Hematopoietic multipotent progenitor cell treated with erythropoietin and hydrocortisone succinate and interleukin-3 and kit ligand, for 8 days (in vitro differentiated cells): ENCODE measurements around the gene ZDHHC5.
"Not testable (repeated sequence)": the region's sequence is repeated elsewhere in the genome, so short reads cannot be mapped to it uniquely, and the experiment has no call there.

Experiments used
- DNase-seq: peaks from one replicate; pipeline ENCODE4 v3.0.0-alpha.2; 2015

ZDHHC5 gene

DNA sequence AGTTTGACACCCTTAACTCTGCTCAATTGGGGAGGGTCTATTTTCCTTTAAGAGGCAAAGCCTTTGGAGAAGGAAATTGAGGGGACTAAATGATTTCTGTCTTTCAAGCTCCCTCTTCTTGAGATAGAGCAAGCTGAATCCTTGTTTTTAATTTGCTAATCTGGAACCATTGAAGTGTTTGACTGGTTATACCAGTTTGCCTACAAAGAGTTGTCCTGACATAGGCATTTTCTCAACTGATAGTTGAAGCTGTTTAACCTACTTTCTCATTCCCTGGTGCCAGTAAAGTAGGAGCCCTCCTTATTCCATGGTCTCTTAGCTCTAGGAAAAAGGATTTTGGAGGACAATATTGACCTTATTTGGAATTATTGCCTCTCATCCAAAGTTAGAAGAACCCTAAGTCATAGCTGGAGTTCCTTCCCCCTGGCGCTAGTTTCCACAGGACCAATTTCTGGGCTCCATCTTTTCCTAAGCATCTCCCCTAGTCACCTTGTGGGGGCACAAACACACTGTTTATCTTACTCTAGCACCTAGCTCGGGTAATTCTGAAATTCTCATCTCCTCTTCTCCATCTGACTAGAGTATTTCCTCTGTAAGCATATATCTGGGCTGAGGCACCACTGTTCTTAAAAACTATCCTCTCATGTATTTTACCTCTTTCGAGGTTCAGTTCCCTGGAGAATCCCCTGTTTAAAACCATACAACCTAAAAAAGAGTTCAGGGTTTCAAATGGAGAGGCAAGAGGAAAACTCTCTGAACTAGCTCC, 7.4 kb downstream of the ZDHHC5 start:
- DNase-seq: no peak

DNA sequence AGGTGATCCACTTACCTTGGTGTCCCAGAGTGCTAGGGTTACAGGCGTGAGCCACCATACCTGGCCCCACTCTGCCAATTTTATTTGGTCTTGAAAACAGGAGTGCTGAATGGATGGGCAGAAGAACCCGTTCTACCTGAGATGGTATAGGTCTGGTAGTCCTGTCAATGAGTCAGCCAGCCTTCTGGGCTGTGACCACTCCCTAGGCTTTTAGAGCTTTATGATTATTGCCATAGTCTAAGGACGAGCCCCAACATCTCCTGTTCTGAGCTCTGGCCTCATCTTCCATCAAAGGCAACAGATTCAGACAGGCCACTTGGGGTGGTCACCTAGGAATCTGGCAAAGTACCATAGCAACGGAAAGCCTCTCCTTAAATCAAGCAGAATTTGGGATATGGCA, 11.5 kb downstream of the ZDHHC5 start:
- DNase-seq: no peak

DNA sequence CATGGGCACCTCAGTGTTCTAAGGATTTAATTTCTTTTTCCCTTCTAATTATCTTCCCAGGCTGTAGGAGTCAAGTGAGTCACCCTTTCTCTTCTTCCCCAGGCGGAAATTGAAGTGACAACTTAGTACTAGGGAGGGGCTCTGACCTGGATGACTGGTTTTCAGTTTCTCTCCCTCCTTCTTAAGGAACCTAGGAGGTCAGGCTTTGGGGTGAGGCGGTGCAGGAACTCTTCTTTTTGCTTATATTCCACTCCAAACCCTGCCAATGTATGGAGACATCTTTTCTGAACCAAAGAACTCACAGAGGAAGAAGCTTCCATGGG, 12.6 kb downstream of the ZDHHC5 start:
- DNase-seq: no peak

DNA sequence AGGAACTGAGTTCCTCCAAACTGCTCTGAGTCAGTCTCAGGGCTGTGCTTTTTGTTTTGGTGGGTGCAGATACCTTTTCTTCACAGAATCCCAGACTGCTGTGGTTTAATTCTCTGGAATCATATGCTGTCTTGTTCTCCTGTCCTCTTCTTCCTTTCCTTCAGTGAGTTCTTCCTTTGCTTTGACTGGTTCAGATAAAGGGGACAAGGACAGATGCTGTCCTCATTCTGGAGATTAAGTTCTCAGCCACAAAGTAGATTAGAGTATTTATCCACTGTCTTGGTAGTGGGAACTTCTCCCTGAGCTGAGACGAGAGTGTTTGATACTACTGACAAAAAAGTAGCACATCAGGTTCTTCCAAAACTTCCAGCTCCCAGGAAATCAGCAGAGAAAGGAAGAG, 13.3 kb downstream of the ZDHHC5 start:
- DNase-seq: peak; percentile 51

DNA sequence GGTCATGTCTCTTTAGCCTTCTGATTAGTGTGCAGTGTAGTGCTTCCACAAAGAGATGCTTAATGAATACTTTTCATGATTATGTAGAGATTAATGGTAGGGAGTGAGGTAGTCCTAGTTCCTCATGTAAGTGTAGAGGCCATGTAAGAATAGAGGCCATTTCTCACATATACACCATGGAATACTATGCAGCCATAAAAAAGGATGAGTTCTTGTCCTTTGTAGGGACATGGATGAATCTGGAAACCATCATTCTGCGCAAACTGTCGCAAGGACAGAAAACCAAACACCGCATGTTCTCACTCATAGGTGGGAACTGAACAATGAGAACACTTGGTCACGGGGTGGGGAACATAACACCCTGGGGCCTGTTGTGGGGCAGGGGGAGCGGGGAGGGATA, 22.6 kb downstream of the ZDHHC5 start:
- not testable (repeated sequence) for DNase-seq

DNA sequence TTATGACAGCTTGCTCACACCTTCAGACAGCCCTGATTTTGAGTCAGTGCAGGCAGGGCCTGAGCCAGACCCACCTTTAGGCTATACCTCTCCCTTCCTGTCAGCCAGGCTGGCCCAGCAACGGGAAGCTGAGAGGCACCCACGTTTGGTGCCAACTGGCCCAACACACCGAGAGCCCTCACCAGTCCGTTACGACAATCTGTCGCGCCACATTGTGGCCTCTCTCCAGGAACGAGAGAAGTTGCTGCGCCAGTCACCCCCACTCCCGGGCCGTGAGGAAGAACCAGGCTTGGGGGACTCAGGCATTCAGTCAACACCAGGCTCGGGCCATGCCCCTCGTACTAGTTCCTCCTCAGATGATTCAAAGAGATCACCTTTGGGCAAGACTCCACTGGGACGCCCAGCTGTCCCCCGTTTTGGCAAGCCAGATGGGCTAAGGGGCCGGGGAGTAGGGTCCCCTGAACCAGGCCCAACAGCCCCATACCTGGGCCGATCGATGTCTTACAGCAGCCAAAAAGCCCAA, 31.0 kb downstream of the ZDHHC5 start:
- no peak for DNase-seq

DNA sequence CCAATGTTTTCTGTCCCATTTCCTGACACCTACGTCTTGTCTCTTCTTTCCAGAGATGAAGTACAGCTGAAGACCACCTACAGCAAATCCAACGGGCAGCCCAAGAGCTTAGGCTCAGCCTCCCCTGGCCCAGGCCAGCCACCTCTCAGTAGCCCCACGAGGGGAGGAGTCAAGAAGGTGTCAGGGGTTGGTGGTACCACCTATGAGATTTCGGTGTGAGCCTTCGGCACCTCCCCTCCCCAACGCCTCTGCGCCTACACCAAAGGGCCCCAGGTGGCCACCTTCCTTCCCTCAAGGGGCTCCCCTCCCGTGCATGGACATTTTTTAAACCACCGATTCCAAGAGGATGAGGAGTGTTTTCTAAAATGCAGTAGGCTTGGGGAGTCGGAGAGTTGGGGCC, 31.9 kb downstream of the ZDHHC5 start:
- DNase-seq: no peak

DNA sequence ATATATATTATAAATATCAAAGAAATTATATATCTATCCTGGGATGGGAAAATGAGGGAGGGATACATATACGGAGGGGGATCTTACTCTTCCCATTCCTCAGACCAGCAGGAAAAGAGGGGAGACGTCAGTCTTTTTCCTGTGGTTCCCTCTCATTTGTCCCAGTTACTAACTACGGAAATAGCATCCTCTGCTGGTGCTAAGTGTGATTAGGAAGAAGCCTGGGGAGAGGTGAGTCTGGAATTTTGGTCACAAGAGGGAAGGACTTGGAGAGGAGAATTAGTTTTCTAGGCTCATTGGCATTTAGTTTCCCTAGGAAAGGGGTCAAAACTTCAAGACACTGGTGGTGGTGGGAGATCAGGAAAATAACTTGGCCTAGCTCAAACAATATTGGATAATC, 32.5 kb downstream of the ZDHHC5 start:
- no peak for DNase-seq

DNA sequence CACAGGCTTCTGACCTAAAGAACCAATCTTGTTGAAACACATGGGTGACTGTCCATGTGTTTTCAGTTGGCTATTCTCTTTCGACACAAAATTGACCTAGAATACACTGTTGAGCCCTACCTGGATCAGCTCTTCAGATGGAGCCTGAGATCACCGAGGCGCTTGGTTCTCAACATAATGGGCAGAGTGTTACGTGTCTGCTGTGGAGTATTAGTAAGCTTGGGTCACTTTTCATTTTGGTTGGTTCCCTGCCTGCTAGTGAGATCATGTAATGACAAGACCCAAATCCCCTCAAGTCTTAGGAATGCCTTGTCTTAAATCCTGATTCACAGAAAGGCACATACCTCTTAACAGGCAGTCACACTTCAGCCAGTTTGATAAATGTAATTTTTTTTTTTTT, 35.4 kb downstream of the ZDHHC5 start:
- no peak for DNase-seq

DNA sequence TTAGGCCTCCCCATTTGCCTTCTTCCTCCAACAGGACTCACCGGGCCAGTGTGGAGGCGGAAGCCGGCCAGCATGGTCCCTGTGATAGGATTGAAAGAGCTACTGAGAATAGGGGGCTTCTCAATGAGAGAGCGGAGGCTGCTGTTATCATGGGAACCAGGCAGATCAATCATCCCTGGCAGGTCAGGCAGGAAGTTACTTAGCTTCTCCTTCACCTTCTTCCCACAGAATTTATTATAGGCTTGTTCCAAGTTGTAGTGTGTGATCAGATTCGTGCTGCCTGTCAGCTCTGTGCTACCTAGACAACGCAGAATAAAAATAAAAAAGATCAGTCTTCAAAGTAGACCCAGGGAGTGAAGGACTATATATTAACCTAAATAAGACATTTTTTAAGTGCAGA, 37.0 kb downstream of the ZDHHC5 start:
- no peak for DNase-seq

DNA sequence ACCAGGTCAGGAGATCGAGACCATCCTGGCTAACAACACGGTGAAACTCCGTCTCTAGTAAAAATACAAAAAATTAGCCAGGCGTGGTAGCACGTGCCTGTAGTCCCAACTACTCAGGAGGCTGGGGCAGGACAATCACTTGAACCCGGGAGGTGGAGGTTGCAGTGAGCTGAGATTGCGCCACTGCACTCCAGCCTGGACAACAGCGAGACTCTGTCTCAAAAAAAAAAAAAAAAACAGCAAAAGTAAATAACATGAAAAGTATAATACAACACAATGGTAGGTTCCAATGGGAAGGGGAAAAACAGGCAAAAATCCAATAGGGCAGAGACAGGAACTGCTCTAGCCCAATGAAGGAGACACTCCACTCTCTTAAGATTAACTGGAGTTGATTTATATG, 37.5 kb downstream of the ZDHHC5 start:
- DNase-seq: not testable (repeated sequence)

DNA sequence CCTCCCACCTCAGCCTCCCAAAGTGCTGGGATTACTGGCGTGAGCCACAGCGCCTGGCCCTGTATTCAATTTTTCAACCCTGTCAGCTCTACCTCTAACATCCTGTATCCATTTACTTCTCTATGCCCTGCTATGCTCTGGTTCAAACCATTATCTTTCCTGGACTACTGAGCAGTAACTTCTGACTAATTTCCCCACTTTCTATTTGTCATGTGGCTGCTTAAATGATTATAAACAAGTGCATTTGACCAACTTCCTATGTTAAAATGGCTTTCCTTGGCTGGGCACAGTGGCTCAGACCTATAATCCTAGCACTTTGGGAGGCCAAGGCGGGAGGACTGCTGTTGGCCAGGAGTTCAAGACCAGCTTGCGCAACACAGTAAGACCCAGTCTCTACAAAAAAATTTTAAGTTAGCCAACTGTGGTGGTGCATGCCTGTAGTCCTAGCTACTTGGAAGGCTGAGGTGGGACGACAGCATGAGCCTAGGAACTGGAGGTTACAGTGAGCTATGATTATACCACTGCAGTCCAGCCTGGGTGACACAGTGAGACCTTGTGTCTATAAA, 42.0 kb downstream of the ZDHHC5 start:
- no peak for DNase-seq

DNA sequence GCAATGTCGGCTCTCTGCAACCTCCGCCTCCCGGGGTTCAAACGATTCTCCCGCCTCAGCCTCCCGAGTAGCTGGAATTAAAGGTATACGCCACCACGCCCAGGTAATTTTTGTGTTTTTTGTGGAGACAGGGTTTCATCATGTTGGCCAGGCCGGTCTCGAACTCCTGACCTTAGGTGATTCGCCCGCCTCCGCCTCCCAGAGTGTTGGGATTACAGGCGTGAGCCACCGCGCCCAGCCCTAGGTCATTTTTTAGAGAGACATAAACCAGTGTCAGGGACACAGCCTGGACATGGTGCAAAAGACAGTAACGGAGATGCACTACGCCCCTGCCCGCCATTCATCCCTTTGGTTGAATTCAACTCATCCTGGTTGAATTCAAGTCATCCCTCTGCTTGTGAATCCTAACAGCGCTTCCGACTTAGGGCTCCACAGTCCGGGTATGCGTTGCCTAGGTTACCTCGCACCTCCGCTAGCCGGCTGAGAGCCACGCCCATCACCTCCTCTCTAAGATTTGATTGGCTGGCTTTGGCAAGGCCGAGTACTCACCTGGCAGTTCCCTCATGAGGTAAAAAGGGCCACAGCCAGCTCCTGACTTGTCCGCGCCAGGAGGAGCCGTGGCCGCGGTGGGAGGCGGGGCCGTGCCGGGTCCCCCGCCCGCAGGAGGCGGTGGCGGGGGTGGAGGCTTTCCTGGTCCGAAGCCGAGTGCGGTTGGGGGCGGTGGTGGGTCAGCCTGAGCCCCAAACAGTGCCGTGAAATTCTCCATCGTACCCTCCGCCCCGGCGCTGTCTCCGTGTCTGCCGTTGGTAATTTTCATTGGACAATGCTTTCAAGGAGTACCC, 43.7 kb downstream of the ZDHHC5 start, which contains the start of gene MED19:
Gene MED19 (minus strand): TSS at position 802 of the 842 bp plus-strand sequence. CDS start 36 bp downstream, at position 766.
- DNase-seq: peak; percentile 86

DNA sequence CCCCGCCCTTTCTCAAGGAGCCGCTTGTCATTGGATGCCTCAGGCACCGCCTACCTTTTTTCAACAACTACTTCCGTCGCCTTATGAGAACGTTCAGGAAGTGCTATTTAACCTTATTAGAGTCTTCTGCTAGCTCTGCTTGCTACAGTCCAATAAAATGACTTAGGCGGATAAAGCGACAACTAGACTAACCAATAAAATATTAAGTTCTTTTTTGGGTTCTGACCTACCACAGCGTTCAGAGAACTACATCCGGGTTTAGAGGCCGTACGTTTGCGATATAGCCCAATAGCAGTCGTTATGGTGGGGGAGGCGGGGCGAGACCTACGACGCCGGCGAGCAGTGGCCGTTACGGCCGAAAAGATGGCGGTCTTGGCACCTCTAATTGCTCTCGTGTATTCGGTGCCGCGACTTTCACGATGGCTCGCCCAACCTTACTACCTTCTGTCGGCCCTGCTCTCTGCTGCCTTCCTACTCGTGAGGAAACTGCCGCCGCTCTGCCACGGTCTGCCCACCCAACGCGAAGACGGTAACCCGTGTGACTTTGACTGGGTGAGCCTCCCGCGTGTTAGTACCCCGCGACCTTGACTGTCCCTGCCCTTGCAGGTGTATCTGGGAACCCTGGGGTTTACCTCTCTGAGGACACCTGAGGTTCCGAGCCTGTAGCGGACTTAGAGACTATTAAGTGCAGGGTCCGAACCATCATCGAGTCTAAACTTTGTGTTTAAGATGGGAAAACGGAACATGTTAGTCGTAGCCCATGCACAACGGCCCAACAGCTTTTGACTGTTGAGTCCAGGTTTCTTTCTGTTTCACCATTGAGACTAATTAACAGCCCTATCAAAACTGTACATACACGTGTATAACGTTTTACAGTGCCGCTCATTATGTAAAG, 44.6 kb downstream of the ZDHHC5 start, which contains the start of gene TMX2:
Gene TMX2 (plus strand): TSS at position 338 of the 895 bp plus-strand sequence. CDS start 26 bp downstream, at position 364.
- DNase-seq: peak; percentile 100

DNA sequence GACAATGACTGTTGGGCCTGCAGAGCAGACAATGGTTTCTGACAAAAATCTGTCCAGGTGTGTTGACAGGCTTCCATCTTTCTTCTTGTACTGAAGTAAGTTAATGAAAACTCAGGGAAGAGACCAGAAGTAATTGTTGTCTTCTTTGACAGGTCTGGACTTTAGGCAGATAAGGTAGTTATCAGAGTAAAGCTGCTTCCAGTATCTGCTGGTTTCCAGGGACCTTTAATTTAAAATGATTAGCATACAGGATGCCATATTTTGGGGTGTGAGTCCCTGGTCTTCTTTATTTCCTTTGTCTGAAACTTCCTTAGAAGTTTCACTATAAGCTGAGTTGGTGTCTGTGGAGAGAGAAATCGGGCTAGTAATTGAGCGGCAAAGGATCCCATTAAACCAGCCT, 45.9 kb downstream of the ZDHHC5 start:
- peak; percentile 54 for DNase-seq

DNA sequence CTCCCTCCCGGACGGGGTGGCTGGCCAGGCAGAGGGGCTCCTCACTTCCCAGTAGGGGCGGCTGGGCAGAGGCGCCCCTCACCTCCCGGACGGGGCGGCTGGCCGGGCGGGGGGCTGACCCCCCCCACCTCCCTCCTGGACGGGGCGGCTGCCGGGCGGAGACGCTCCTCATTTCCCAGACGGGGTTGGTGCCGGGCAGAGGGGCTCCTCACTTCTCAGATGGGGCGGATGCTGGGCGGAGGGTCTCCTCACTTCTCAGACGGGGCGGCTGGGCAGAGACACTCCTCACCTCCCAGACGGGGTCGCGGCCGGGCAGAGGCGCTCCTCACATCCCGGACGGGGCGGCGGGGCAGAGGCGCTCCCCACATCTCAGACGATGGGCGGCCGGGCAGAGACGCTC, 48.8 kb downstream of the ZDHHC5 start:
- DNase-seq: not testable (repeated sequence)

DNA sequence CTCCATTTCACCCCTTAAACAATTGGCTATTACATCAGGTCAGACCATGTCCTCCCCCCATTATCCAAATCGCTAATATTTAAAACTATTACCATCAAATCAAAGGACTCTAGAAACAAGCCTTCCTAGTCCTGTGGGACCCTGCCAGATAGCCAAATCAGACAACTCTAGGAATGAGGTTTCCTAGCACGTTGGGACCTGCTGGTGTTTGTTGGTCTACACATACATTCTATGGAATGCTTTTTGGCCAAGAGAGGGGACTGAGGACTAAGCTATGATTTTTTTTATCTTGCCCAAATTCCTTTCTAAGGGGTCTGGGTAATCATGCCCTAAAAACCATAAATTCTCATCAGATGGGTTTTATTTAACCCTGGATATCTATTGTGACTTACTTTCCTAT, 59.3 kb downstream of the ZDHHC5 start:
- no peak for DNase-seq

DNA sequence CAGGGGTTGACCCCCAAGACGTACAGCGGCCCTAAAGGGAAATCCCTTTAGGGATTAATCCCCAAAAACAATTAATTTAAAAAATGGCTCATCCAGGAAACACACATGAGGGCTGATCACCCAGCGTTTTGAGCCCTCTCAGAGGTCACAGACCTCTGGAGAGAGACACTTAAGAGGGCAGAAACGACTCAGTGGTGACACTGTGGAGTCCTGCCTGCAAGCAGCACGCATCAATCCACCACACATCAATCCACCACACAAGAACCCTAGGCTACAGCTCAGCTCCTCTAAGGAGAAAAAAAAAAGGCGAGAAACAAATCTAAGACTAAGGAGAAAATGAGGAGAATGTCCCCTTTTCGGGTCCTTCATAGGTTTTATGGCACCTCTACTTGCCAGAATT, 60.9 kb downstream of the ZDHHC5 start:
- no peak for DNase-seq

DNA sequence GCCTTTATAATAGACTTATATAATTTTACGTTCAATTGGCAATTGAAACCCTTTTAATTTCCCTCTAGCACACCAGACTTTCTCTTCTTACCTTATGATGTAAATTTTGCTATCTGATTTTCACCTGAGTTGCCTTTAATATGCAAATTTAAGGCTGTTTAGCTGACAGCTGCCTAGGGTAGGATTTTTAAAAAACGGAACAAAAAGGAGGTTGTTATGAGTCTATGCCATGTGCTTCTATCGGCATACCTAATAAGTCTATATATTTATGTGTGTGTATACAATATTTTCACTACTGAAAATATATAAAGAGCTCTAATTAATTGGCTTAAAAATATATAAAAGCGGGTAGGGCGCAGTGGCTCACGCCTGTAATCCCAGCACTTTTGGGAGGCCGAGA, 61.6 kb downstream of the ZDHHC5 start:
- DNase-seq: no peak

DNA sequence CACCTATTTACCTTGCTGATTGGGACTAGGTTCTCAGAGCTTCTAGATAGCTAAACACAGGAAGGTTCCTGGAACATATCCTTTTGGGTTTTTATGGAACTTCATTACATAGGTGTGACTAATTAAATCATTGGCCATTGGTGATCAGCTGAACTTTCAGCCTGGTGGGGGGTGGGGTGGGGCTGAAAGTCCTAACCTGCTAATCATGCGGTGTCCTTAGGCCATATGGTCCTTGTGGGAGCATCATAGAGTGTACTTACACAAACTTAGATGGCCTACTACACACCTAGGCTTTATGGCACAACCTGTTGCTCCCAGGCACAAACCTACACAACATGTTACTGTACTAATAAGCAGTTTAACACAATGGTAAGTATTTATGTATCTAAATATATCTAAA, 64.7 kb downstream of the ZDHHC5 start:
- no peak for DNase-seq

DNA sequence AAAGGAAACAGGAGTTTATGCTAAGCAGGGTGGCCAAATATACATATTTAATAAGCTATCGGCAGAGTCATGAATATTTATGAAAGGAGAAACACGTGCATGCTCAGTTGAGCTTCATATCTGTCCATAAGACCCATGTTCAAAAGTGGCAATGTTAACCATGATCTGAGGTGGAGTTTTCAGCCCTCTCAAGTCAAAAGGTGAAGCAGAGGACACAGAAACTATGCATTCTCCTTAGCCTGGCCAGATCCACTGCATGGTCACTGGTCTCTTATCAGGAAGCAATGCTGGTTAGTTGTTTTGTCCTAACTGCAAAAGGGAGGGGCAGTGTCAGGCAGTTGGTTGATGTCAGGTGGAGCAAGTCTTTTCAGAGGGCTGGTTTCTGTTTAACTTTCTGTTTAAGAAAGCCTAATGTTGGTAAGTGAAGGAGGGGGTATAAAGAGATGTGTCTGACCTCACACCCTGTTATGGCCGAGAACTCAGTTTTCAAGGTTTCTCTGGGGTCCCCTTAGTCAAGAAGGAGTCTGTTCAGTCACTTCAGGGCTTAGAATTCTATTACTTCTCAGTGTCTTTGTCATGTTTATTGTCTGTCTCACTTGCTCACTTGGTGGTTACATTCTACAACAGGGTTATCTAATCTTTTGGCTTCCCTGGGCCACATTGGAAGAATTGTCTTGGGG, 67.8 kb downstream of the ZDHHC5 start:
- DNase-seq: peak; percentile 81
